Islet of Langerhans (tissue), 1 donor: ENCODE measurements around the gene HELZ.

Experiments used
- FAIRE-seq: peaks from one replicate; lab custom pipeline; 2011; peaks lifted over from hg19 to GRCh38; lab: Jason Lieb, UNC

The HELZ gene

GRCh38 chr17:67025216-67025792 is 219.7 kb downstream of the HELZ start:
- no peak for FAIRE-seq

- no peak for FAIRE-seq
Measured at GRCh38 chr17:67024736-67025135, 220.3 kb downstream of the HELZ start.

GRCh38 chr17:67022451-67022810 is 222.6 kb downstream of the HELZ start:
- FAIRE-seq: no peak

GRCh38 chr17:67021743-67022450 is 223.1 kb downstream of the HELZ start:
- no peak for FAIRE-seq

GRCh38 chr17:67021196-67021595 is 223.8 kb downstream of the HELZ start:
- FAIRE-seq: no peak
